Panc1 (cell line): ENCODE data around the gene CDC42BPA. TPM values are rescaled to one million over a fixed set of nuclear protein-coding genes. Genes with fewer than 3 reads are reported as not detected.

Experiments
- ATAC-seq: fragments of 200-7000 bp; cut with Tn5 transposase; 2 replicates; pipeline ENCODE4 v1.9.1; 2020; ENCODE audit warnings: mild to moderate bottlenecking, moderate library complexity
- BruUV-seq: library from RNA; stranded (reverse); fragments of 400-500 nt; replicated peaks from 2 replicates; lab custom pipeline; 2021; lab: Mats Ljungman, UMichigan
- CTCF ChIA-PET: fragments of 300-600 bp; sonication (Branson Sonifier 250); formaldehyde crosslinking; loops from one replicate; lab custom pipeline; 2022; ENCODE audit warnings: antibody characterized with exemption; lab: Charles Lee
- POLR2A ChIA-PET: fragments of 300-600 bp; sonication (Branson Sonifier 250); formaldehyde crosslinking; loops from one replicate; lab custom pipeline; 2022; ENCODE audit warnings: antibody characterized with exemption; lab: Charles Lee
- DNase-seq: peaks from one replicate; pipeline ENCODE4 v3.0.0-alpha.2; 2010; ENCODE audit warnings: low read depth, low spot score
- H3K27ac ChIP-seq: 2 replicates; pipeline ENCODE4 v1.5.1; 2011; ENCODE audit warnings: mild to moderate bottlenecking, low read length, inconsistent platforms
- H3K27me3 ChIP-seq: fragments of 200-500 bp; sonication (Bioruptor generic); 2 replicates; pipeline ENCODE4 v1.6.0; 2014; ENCODE audit warnings: low read length, inconsistent platforms; ENCODE audit not compliant: control insufficient read depth, insufficient read depth
- H3K36me3 ChIP-seq: fragments of 200-500 bp; sonication (Bioruptor generic); 2 replicates; pipeline ENCODE4 v1.5.1; 2014; ENCODE audit warnings: inconsistent platforms, mild to moderate bottlenecking, low read length, moderate library complexity; ENCODE audit not compliant: control insufficient read depth, insufficient read depth
- H3K4me1 ChIP-seq: 2 replicates; pipeline ENCODE4 v1.5.1; 2011; ENCODE audit warnings: inconsistent platforms, mild to moderate bottlenecking, low read length, moderate library complexity; ENCODE audit not compliant: control insufficient read depth, insufficient read depth
- H3K4me3 ChIP-seq, 2 experiments: 2 replicates each; pipeline ENCODE4 v1.5.1; 2011 to 2012; ENCODE audit warnings: low read depth in 2 of 2, low read length in 2 of 2, mild to moderate bottlenecking in 2 of 2, inconsistent platforms in 1 of 2, moderate library complexity in 1 of 2
- H3K9me3 ChIP-seq: fragments of 200-500 bp; sonication (Bioruptor generic); 2 replicates; pipeline ENCODE4 v1.5.1; 2014; ENCODE audit warnings: low read depth, mild to moderate bottlenecking, inconsistent platforms, low read length, moderate library complexity; ENCODE audit not compliant: control insufficient read depth, insufficient read depth
- CTCF ChIP-seq: fragments of 450-650 bp; IDR thresholded peaks from 2 replicates; pipeline ENCODE4 v1.5.1; 2017; ENCODE audit warnings: mild to moderate bottlenecking
- POLR2AphosphoS5 ChIP-seq: IDR thresholded peaks from 2 replicates; pipeline ENCODE4 v1.6.1; 2012; ENCODE audit warnings: mild to moderate bottlenecking, low read depth, low read length, moderate library complexity
- REST ChIP-seq, 2 experiments: IDR thresholded peaks; 2 replicates each; pipeline ENCODE4 v1.6.1; 2011 to 2012; ENCODE audit warnings: low read depth in 2 of 2, control low read depth in 1 of 2, low read length in 1 of 2, mild to moderate bottlenecking in 1 of 2, moderate library complexity in 1 of 2; ENCODE audit not compliant: insufficient read depth in 1 of 2
- SIN3A ChIP-seq: IDR thresholded peaks from 2 replicates; pipeline ENCODE4 v1.6.1; 2012; ENCODE audit warnings: low read depth, mild to moderate bottlenecking, low read length, moderate library complexity, borderline replicate concordance; ENCODE audit not compliant: insufficient read depth
- TCF7L2 ChIP-seq: IDR thresholded peaks from 2 replicates; pipeline ENCODE4 v1.6.1; 2011; ENCODE audit warnings: mild to moderate bottlenecking, low read depth, low read length, inconsistent platforms
- in situ Hi-C: cut with HindIII; loops from 2 replicates; pipeline ENCODE4 v1.10.0; 2016; ENCODE audit warnings: low sequenced_read_pairs, low pct_unique_long_range_greater_than_20kb
- intact Hi-C: fragments of 100-400 bp; cut with micrococcal nuclease; formaldehyde crosslinking; loops from one replicate; pipeline ENCODE4 v1.10.0; 2022; ENCODE audit not compliant: unreplicated experiment
- total RNA-seq: library from RNA; stranded (reverse); gene quantifications from one replicate; pipeline ENCODE4 v1.2.1, GENCODE V29; 2021; ENCODE audit not compliant: unreplicated experiment

CDC42BPA gene
- total RNA-seq, 1 experiment from 2014 or later, result 32.8 TPM

DNA sequence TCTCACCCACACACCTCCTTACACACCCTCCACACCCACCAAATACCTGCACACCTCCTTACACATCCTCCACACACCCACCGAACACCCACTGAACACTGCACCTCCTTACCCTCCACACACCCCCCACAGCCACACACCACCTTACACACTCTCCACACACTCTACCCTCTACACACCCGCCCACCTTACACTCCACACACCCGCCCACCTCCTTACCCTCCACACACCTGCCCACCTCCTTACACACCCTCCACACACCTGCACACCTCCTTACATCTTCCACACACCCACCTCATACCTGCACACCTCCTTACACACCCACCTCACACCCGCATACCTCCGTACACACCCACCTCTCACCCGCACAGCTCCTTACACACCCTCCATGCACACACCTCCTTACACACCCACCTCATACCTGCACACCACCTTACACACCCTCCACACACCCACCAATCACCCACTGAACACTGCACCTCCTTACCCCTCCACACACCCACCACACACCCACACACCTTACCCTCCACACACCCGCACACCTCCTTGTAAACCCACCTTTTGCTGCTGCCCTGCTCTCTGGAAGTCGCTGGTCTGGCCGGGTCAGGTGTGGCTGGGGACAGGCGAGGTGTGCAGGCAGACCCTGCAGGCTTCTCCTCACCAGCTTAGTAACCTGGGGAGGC lies 339.7 kb downstream of the CDC42BPA start:
- Histone ChIP-seq H3K4me1 (no peaks in the 10 kb centered on the region; the same call in 1 of the 2 replicates), H3K27me3 (no peaks in the 10 kb centered on the region), H3K9me3 (no peaks in the 10 kb centered on the region), H3K4me3 (no peak overlapping the region), H3K27ac (no peak overlapping the region), H3K36me3 (no peaks in the 10 kb centered on the region)
- in situ Hi-C loops, result no loop called here
- no peak for DNase-seq
- ChIA-PET POLR2A (no interaction called here), CTCF (no interaction called here)
- BruUV-seq, result no TSS peak
- no peak for TF ChIP-seq POLR2AphosphoS5
- no peak for TF ChIP-seq SIN3A
- TF ChIP-seq TCF7L2, result no peak
- TF ChIP-seq REST (IDR thresholded peaks at IDR 0.05; ENCODE audit: insufficient read depth in 1 of 2, low read depth in 2 of 2, low read length in 1 of 2), result no peak
- TF ChIP-seq CTCF, result no peak
- intact Hi-C loops, result no loop called here
- ATAC-seq, result no peak

DNA sequence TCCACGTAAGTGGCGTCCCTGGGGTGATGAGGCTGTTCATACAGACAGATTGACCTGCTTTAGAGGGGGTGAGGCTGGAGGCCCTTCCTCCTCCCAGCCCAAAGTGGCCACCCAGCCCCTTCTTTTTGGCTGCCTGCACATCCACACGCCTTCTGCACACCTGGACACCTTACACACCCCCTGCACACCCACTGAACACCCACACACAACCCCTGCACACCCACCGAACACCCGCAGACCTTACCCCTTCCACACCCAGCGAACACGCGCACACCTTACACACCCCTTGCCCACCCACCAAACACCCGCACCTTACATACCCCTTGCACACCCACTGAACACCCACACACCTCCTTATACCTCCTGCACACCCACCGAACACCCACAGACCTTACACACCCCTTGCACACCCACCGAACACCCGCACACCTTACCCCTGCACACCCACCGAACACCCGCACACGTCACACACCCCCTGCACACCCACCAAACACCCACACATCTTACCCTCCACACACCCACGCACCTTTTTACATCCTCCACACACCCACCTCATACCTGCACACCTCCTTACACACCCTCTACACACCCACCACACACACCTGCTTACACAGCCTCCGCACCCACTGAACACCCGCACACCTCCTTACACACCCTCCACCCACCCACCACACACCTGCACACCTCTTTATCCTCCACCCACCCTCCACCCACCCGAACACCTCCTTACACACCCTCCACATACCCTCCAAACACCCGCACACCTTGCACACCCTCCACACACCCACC lies 340.5 kb downstream of the CDC42BPA start:
- no peak for ATAC-seq
- no TSS peak for BruUV-seq
- no peaks in the 10 kb centered on the region for H3K27me3 ChIP-seq
- H3K4me1 ChIP-seq, result no peaks in the 10 kb centered on the region; the same call in 1 of the 2 replicates
- ChIA-PET CTCF (no interaction called here), POLR2A (no interaction called here)
- H3K36me3 ChIP-seq, result no peaks in the 10 kb centered on the region
- no peak for DNase-seq
- H3K27ac ChIP-seq, result no peak overlapping the region
- intact Hi-C loops, result no loop called here
- H3K9me3 ChIP-seq, result no peaks in the 10 kb centered on the region
- no peak overlapping the region for H3K4me3 ChIP-seq
- in situ Hi-C loops, result no loop called here
- TF ChIP-seq POLR2AphosphoS5 (no peak), CTCF (no peak), TCF7L2 (no peak), REST (IDR thresholded peaks at IDR 0.05; ENCODE audit: insufficient read depth in 1 of 2, low read depth in 2 of 2, low read length in 1 of 2) (no peak), SIN3A (no peak)
